ENCODE results near the gene AHCYL2.
"Not testable (repeated sequence)": the region's sequence is repeated elsewhere in the genome, so short reads cannot be mapped to it uniquely, and the experiment has no call there.

Gene AHCYL2

GRCh38 chr7:129282865-129283264 lies 58.0 kb downstream of the AHCYL2 start:
- H3K4me3 ChIP-seq (ENCODE audit: low read depth, low read length): no peak overlapping the region

- no peak overlapping the region for H3K4me3 ChIP-seq (ENCODE audit: low read depth, low read length)
Measured at GRCh38 chr7:129283936-129284335, 59.1 kb downstream of the AHCYL2 start.

- no peak overlapping the region for H3K4me3 ChIP-seq (ENCODE audit: low read depth, low read length)
Measured at GRCh38 chr7:129285111-129285510, 60.3 kb downstream of the AHCYL2 start.

- no peak overlapping the region for H3K4me3 ChIP-seq (ENCODE audit: low read depth, low read length)
Measured at GRCh38 chr7:129292861-129293260, 68.0 kb downstream of the AHCYL2 start.

DNA sequence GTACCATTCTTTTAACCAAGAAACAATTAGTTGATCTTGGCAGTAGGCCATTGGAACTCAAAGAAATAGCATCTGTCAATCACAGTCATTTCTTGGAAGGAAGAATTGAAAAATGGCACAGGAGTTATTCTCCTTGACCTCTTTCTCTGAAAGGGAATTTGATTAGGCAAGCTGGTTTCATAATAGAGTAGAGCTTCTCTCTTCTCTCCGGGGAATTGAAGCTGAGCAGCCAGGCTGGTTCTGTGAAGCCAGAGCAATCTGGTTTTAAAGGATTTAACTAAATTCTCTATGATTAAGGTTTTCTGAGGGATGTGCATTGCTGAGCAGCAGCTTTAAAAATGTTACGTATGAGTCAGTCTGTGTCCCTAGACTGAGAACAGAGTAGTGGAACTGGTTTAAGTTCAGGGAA lies 70.2 kb downstream of the AHCYL2 start:
- H3K4me3 ChIP-seq (ENCODE audit: low read depth, low read length): no peak overlapping the region

DNA sequence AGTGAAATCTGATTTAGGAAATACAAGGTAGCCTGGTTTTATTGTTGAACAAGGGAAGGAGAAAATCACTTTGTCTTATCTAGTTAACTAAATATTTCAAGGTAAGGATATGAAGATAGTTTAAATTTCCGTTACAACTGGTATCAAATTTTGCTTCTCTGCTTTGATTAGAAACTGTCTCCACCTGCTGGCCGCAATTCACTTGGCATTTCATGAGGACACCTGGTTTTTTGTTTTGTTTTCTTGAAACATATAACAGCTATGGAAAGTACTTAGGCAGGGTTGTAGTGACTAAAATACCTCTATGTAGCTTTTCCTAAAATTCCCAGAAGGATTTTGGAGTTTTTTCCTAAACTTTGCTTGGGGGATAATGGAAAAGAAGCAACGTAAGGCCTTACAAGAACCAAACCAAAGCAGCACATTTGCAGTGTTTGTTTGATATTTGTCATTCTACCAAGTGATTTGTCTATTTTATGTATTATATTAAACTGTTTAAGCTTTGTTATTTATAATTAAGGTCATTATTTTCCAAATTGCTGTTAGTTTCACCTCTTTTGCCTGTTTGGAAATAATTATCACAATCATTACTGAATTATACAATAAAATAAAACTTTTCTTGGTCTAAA lies 73.6 kb downstream of the AHCYL2 start:
- no peak overlapping the region for H3K4me3 ChIP-seq (ENCODE audit: low read depth, low read length)

- H3K4me3 ChIP-seq (ENCODE audit: low read depth, low read length): no peak overlapping the region
Measured at GRCh38 chr7:129299889-129300288, 75.1 kb downstream of the AHCYL2 start.

- H3K4me3 ChIP-seq (ENCODE audit: low read depth, low read length): not testable (repeated sequence)
Measured at GRCh38 chr7:129300299-129300698, 75.5 kb downstream of the AHCYL2 start.

GRCh38 chr7:129307592-129307991 lies 82.8 kb downstream of the AHCYL2 start:
- no peak overlapping the region for H3K4me3 ChIP-seq (ENCODE audit: low read depth, low read length)

DNA sequence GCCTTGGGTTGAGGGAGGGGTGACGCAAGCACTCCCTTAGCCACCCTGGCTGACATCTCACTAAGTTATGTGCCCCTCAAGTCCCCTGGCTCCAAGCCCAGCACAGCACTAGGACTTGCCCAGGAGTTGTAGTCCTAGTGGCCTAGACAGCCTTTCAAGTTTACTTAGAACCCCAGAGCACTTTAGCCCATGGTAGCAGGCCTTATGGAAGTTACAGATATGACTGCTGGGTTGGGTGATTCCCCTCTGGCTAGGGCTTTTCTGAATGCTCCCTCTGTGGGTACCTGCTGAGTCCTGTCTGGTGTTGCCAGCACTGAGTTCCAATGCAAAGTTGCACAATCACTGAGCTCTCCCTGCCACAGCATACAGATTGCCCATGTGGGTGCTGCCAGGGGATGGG lies 83.2 kb downstream of the AHCYL2 start:
- no peak overlapping the region for H3K4me3 ChIP-seq (ENCODE audit: low read depth, low read length)

DNA sequence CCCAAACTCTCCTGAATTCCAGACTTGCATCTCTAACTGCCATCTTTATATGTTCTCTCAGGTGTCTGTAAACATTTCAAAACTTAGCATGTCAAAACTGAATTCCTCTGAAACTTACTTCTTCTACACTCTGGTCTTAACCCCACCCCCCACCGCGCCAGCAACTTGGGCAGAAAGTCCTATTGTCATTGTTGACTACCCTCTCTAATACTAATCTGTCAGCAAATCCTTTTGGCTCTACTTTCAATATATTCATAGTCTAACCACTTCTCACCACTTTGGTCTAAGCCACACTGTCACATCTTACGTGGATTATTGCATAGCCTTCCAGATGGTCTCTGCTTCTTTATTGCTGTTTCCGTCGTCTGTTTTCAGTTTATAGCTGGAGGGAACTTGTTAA lies 86.6 kb downstream of the AHCYL2 start:
- no peak overlapping the region for H3K4me3 ChIP-seq (ENCODE audit: low read depth, low read length)

GRCh38 chr7:129313282-129313681 lies 88.5 kb downstream of the AHCYL2 start:
- H3K4me3 ChIP-seq (ENCODE audit: low read depth, low read length): no peak overlapping the region

DNA sequence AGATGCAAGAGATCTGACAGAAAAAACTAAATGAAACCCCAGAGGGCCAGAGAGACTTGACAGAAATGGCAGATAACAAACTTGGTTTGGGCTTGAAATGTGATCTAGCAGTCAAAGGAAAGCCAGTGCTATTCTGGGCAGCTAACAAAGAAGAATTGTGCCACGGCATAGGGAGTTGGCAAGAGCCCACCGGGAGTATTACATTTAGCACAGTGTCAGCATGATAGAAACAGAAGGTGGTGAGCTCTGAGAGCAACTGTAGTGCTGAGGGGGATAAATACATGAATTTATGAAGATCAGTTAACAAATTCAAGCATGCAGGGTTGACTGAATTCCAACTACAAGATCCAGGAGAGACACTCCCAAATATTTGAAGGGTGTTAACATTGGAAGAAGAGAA lies 91.1 kb downstream of the AHCYL2 start:
- H3K4me3 ChIP-seq (ENCODE audit: low read depth, low read length): no peak overlapping the region

- H3K4me3 ChIP-seq (ENCODE audit: low read depth, low read length): no peak overlapping the region
Measured at GRCh38 chr7:129317450-129317849, 92.6 kb downstream of the AHCYL2 start.

GRCh38 chr7:129327076-129327475 lies 102.2 kb downstream of the AHCYL2 start:
- H3K4me3 ChIP-seq (ENCODE audit: low read depth, low read length): no peak overlapping the region

GRCh38 chr7:129332254-129333035 lies 107.6 kb downstream of the AHCYL2 start:
- no peak overlapping the region for H3K4me3 ChIP-seq (ENCODE audit: low read depth, low read length)

DNA sequence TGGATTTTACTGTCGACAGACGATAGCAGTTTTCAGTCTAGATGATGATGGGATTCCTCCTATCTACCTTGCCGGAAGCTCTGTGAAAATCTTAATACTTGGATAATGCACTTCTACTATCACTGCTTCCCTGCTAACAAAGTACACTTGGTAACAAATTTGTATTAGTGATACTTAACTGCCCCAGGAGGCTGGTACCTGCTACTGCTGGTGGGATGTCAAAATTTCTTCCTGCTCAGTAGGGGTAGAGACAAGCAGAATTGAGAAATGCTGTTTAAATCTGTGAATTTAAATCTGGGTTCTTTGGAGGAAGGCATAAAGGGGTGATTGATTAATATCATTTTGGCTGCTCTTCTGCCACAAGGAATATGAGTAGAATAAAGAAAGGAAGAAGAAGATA lies 109.6 kb downstream of the AHCYL2 start:
- H3K4me3 ChIP-seq (ENCODE audit: low read depth, low read length): no peak overlapping the region

DNA sequence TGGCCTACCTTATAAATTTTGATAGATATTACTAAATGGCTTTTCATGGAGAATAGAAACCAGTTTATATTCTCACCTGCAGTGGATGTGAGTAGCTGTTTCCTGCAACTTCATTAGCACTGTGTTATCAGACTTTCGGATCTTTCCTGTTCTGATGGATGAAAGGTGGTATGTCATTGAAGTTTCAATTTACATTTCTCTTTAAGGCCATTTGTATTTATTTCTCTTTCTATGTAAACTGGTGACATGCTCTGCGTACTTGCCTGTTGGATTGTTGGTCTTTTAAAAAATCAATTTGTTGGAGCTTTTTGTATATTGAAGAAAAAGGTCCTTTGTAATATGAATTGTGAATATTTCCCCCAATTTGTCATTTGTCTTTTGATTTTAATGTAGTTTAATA lies 113.6 kb downstream of the AHCYL2 start:
- no peak overlapping the region for H3K4me3 ChIP-seq (ENCODE audit: low read depth, low read length)

- no peak overlapping the region for H3K4me3 ChIP-seq (ENCODE audit: low read depth, low read length)
Measured at GRCh38 chr7:129341212-129341611, 116.4 kb downstream of the AHCYL2 start.

GRCh38 chr7:129341816-129342806 lies 117.3 kb downstream of the AHCYL2 start:
- H3K4me3 ChIP-seq (ENCODE audit: low read depth, low read length): no peak overlapping the region

GRCh38 chr7:129343099-129343700 lies 118.4 kb downstream of the AHCYL2 start:
- no peak overlapping the region for H3K4me3 ChIP-seq (ENCODE audit: low read depth, low read length)
